Measurements from ENCODE around the gene RNASEH2A.

GRCh38 chr19:12833738-12834565 lies 27.6 kb downstream of the RNASEH2A start:
- TF ChIP-seq ISL2 (CRISPR knock-in tag; IDR thresholded peaks at IDR 0.05) (no peak), ZNF263 (CRISPR knock-in tag; IDR thresholded peaks at IDR 0.05) (peak; percentile 80), CTCF (CRISPR knock-in tag; IDR thresholded peaks at IDR 0.05) (peak; percentile 20; the same call in 1 of the 2 replicates), ZFX (CRISPR knock-in tag; IDR thresholded peaks at IDR 0.05; ENCODE audit: low read depth) (no peak), ZNF34 (CRISPR knock-in tag; IDR thresholded peaks at IDR 0.05; ENCODE audit: borderline replicate concordance) (no peak), POLR2A (IDR thresholded peaks at IDR 0.05; ENCODE audit: insufficient read depth in 1 of 2, low read depth in 2 of 2, low read length in 2 of 2) (no peak), USF2 (IDR thresholded peaks at IDR 0.05; ENCODE audit: low read depth, low read length) (no peak), USF2 (CRISPR knock-in tag; IDR thresholded peaks at IDR 0.05; ENCODE audit: borderline replicate concordance) (no peak)
